Sigmoid colon (tissue), 7 donors: Measurements from ENCODE around the gene DOC2A. TPM values are rescaled to one million over a fixed set of nuclear protein-coding genes. Genes with fewer than 3 reads are reported as not detected.
A peak's percentile ranks its signal among the peaks of the same experiment; 100 is the strongest.

Experiments used
- DNase-seq: peaks from one replicate; pipeline ENCODE4 v3.0.0-alpha.2; 2019
- H3K27ac ChIP-seq, 4 donors: fragments of 200-600 bp; sonication (generic); one replicate each; pipeline ENCODE4 v1.5.1; 2016 to 2019; ENCODE audit warnings: mild to moderate bottlenecking in 1 of 4
- H3K27me3 ChIP-seq, 3 donors: fragments of 200-600 bp; sonication (generic); one replicate each; pipeline ENCODE4 v1.5.1; 2019; ENCODE audit warnings: mild to moderate bottlenecking in 1 of 3
- H3K36me3 ChIP-seq, 4 donors: fragments of 200-600 bp; sonication (generic); one replicate each; pipeline ENCODE4 v1.5.1; 2016 to 2019
- H3K4me1 ChIP-seq, 4 donors: fragments of 200-600 bp; sonication (generic); one replicate each; pipeline ENCODE4 v1.5.1; 2017 to 2019
- H3K4me3 ChIP-seq, 4 donors: fragments of 200-600 bp; sonication (generic); one replicate each; pipeline ENCODE4 v1.5.1; 2017 to 2019; ENCODE audit warnings: mild to moderate bottlenecking in 2 of 4, moderate library complexity in 1 of 4
- H3K9me3 ChIP-seq, 4 donors: fragments of 200-600 bp in 3 of 4; sonication (generic) in 3 of 4; one replicate each; pipeline versions ENCODE4 v1.5.1 to v1.6.1; 2013 to 2019
- EP300 ChIP-seq, 4 donors: sonication (generic); formaldehyde crosslinking; IDR thresholded peaks; one replicate each; pipeline ENCODE4 v1.6.1; 2017; ENCODE audit warnings: antibody characterized with exemption in 4 of 4
- POLR2A ChIP-seq, 2 donors: fragments of 450-650 bp; IDR thresholded peaks; one replicate each; pipeline ENCODE4 v1.6.1; 2016; ENCODE audit warnings: antibody characterized with exemption in 2 of 2, mild to moderate bottlenecking in 2 of 2, moderate library complexity in 2 of 2
- POLR2AphosphoS5 ChIP-seq, 4 donors: sonication (generic); formaldehyde crosslinking; IDR thresholded peaks; one replicate each; pipeline ENCODE4 v1.6.1; 2017; ENCODE audit warnings: antibody characterized with exemption in 4 of 4
- WGBS, 2 donors: extraction: QIAGEN DNeasy Blood & Tissue Kit; methylation state at CpG; one replicate each; pipeline ENCODE4 v1.1.7; 2013; 5-methylcytosine and 5-hydroxymethylcytosine counted together
- intact Hi-C: fragments of 100-400 bp; cut with DNase I; formaldehyde crosslinking; loops from one replicate; pipeline ENCODE4 v1.15.1; 2023
- polyA plus RNA-seq, 3 donors: library from polyadenylated mRNA; stranded (reverse); fragments of 200-250 nt; gene quantifications; one replicate each; pipeline ENCODE4 v1.2.3, GENCODE V29; 2013
- total RNA-seq, 4 donors: library from RNA; depleted of rRNA; stranded (reverse); fragments of >200 nt; gene quantifications; one replicate each; pipeline ENCODE4 v1.1.0, GENCODE V29; 2016
- TF ChIP-seq, protein P1 (sequence below), 4 experiments: fragments of 450-650 bp in 3 of 4; fragments of 200-600 bp in 1 of 4; IDR thresholded peaks; one replicate each; pipeline ENCODE4 v1.5.1; 2016 to 2019; ENCODE audit warnings: antibody characterized with exemption in 4 of 4, mild to moderate bottlenecking in 3 of 4, moderate library complexity in 2 of 4
- donor health status: healthy with polysubstance abuse.
- donor health status: Bipolar disorder and iron deficiency.
- donor health status: healthy.

Gene DOC2A
- total and polyA plus RNA-seq, 7 donors: 0.36 to 4.6 (median 1.8) TPM; not detected in 2

DNA sequence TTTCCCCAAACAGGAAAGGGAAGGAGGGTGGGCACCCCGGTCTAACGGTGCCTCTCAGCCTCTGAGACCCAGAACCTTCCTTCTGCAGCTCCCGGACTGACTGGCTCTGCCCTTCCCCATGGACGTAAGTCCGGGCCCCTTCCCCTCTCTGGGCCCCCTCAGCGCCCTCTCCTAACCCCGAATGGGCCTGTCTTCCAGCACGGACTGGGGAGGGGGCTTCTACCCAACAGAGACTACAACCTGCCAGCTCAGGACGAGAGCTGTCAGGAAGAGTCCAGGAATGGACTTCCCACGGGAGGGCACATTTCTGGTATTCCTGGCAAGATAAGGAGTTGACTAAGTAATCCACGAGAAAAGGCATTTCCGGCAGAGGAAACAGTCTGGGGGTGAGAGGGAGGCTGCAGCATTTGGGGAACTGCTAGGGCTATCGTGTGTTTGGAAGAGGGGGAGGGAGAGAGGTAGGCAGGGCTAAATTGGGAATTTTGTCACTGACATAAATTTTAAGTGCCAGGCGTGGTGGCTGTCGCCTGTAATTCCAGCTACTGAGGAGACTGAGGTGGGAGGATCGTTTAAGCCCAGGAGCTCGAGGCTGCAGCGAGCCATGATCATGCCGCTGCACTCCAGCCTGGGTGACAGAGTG, 42.7 kb upstream of the DOC2A start:
- TF ChIP-seq, protein P1, sequence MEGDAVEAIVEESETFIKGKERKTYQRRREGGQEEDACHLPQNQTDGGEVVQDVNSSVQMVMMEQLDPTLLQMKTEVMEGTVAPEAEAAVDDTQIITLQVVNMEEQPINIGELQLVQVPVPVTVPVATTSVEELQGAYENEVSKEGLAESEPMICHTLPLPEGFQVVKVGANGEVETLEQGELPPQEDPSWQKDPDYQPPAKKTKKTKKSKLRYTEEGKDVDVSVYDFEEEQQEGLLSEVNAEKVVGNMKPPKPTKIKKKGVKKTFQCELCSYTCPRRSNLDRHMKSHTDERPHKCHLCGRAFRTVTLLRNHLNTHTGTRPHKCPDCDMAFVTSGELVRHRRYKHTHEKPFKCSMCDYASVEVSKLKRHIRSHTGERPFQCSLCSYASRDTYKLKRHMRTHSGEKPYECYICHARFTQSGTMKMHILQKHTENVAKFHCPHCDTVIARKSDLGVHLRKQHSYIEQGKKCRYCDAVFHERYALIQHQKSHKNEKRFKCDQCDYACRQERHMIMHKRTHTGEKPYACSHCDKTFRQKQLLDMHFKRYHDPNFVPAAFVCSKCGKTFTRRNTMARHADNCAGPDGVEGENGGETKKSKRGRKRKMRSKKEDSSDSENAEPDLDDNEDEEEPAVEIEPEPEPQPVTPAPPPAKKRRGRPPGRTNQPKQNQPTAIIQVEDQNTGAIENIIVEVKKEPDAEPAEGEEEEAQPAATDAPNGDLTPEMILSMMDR (IDR thresholded peaks at IDR 0.05): no peak
- TF ChIP-seq POLR2A (IDR thresholded peaks at IDR 0.05) (no peak), POLR2AphosphoS5 (IDR thresholded peaks at IDR 0.05) (no peak), EP300 (IDR thresholded peaks at IDR 0.05) (no peak)
- Histone ChIP-seq H3K4me3 (peak overlapping the region; percentile 53 to 80 (median 66)), H3K27me3 (no peaks in the 10 kb centered on the region), H3K36me3 (no peaks in the 10 kb centered on the region), H3K27ac (peak overlapping the region; percentile 25 to 53 (median 44)), H3K9me3 (no peaks in the 10 kb centered on the region), H3K4me1 (peaks cover 0 to 17% (median 13%) of the 10 kb centered on the region in 4 donors)
- WGBS, 2 donors: 5 to 9% methylated on average over 19 of the region's 19 CpGs
- no peak for DNase-seq
- intact Hi-C loops: loop anchor here (5.0 kb wide), 1 partner anchor 44 kb away; the partner anchor contains the start of gene YPEL3

DNA sequence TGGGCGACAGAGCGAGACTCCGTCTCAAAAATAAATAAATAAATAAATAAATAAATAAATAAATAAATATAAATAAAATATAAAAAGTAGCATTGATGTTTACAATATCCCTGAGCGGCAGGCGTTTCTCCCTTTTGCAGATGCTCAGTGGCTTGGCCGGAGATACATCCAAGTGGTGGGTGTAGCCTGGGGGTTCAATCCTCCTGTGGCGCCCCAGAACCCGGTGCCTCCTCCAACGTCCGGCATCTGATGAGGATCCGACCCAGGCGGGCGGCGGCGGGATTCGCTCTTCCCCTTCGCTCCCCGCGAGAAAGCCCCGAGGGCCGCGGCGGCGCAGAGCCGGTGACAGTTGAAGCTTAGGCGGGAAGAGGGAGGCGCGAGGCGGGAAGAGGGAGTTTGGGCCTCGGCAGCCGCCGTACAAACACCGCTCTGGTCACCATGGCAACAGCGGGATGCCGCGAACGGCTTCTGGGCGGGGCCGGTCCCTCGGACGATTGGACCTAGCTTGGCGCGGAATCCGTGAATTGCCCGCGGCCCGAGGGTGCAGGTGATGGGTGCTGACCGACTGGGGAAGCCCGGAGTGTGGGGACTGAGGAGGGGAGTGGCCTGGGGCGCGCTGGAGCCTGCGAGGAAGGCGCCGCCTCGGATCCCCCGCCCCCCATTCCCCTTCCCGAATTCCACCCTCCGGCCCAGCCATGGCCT, 42.0 kb upstream of the DOC2A start:
- Histone ChIP-seq H3K36me3 (no peaks in the 10 kb centered on the region), H3K4me3 (peak overlapping the region; percentile 53 to 80 (median 66)), H3K4me1 (peaks cover 0 to 17% (median 13%) of the 10 kb centered on the region in 4 donors), H3K9me3 (no peaks in the 10 kb centered on the region), H3K27me3 (no peaks in the 10 kb centered on the region), H3K27ac (peak overlapping the region; percentile 25 to 53 (median 44))
- TF ChIP-seq POLR2A (IDR thresholded peaks at IDR 0.05): no peak
- no peak for TF ChIP-seq EP300 (IDR thresholded peaks at IDR 0.05)
- TF ChIP-seq POLR2AphosphoS5 (IDR thresholded peaks at IDR 0.05): peak; percentile 54 to 85 (median 56)
- WGBS, 2 donors: 4 to 5% methylated on average over 55 to 58 of the region's 58 CpGs
- intact Hi-C loops: loop anchor here (5.0 kb wide), 1 partner anchor 44 kb away; the partner anchor contains the start of gene YPEL3
- peak; percentile 97 for DNase-seq

DNA sequence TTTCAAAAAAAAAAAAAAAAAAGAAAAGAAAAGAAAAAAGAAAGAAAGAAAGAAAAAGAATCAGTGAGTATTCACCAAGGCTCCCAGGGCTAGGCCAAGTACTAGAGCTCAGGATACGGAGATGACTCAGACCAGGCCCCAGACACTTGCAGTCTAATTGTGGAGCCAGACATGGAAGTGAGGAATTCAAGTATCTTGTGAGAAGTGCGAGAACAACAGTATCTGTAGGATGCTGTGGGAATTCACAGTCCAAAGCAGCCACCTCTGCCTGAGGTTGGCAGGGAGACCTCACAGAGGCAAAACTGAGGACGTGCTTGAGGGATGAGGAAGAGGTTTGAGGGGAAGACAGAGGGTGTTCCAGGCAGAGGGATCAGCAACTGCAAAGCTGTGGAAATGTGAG, 40.7 kb upstream of the DOC2A start:
- Histone ChIP-seq H3K4me1 (peaks cover 0 to 17% (median 13%) of the 10 kb centered on the region in 4 donors), H3K36me3 (no peaks in the 10 kb centered on the region), H3K9me3 (no peaks in the 10 kb centered on the region), H3K4me3 (no peak overlapping the region), H3K27me3 (no peaks in the 10 kb centered on the region), H3K27ac (no peak overlapping the region)
- 88 to 93% methylated on average over 3 of the region's 3 CpGs for WGBS, 2 donors
- TF ChIP-seq EP300 (IDR thresholded peaks at IDR 0.05) (no peak), POLR2AphosphoS5 (IDR thresholded peaks at IDR 0.05) (no peak), POLR2A (IDR thresholded peaks at IDR 0.05) (no peak)
- TF ChIP-seq, protein P1 (IDR thresholded peaks at IDR 0.05): no peak
- DNase-seq: no peak
- intact Hi-C loops: loop anchor here (5.0 kb wide), 1 partner anchor 46 kb away; the partner anchor contains the start of gene YPEL3

DNA sequence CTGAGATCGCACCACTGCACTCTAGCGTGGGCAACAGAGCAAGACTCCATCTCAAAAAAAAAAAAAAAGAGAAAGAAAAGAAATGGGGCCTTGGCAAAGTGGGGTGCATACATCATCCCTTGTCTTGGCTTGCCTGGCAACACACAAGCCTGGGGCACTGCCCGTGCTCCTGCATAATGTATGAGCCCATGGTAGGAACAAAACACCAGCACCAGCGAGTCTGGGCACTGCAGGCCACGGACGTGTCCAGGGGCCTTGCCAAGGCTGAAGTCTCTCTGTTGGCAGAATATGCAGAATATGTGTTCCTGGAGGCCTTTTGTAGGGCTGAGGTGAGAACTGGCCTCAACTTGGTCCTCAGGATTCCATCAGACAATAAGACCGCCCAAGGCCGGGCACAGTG, 39.0 kb upstream of the DOC2A start:
- Histone ChIP-seq H3K4me3 (no peak overlapping the region), H3K9me3 (no peaks in the 10 kb centered on the region), H3K27me3 (no peaks in the 10 kb centered on the region), H3K27ac (no peak overlapping the region), H3K4me1 (peaks cover 0 to 17% (median 13%) of the 10 kb centered on the region in 4 donors), H3K36me3 (no peaks in the 10 kb centered on the region)
- intact Hi-C loops: loop anchor here (5.0 kb wide), 1 partner anchor 47 kb away; the partner anchor contains the start of gene YPEL3
- DNase-seq: no peak
- TF ChIP-seq, protein P1 (IDR thresholded peaks at IDR 0.05): no peak
- 94 to 96% methylated on average over 8 of the region's 8 CpGs for WGBS, 2 donors

DNA sequence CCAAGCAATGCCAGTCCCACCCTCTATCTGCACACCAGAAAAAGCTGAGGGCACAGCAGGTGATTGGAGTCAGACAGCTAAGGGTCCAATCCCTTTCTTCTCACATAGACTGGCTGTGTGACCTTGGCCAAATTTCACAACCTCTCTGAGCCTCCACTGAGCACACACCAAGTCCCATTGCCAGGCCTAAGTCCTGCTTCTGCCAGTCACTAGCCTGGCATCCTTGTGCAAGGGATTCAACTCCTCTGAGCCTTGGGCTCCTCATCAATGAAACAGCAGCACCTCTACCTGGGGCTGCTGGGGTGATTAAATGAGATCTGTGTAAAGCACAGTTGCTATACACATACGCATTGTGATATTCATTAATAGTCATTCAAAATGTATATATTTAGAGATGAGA, 35.8 kb upstream of the DOC2A start:
- intact Hi-C loops: no loop called here
- 94 to 97% methylated on average over 1 of the region's 1 CpG for WGBS, 2 donors

More for the DNA sequence above, 35.8 kb upstream of the DOC2A start:
- Histone ChIP-seq H3K27me3 (no peaks in the 10 kb centered on the region), H3K36me3 (no peaks in the 10 kb centered on the region), H3K4me3 (no peak overlapping the region), H3K27ac (no peak overlapping the region), H3K9me3 (no peaks in the 10 kb centered on the region), H3K4me1 (no peaks in the 10 kb centered on the region)
- TF ChIP-seq POLR2A (IDR thresholded peaks at IDR 0.05) (no peak), EP300 (IDR thresholded peaks at IDR 0.05) (no peak), POLR2AphosphoS5 (IDR thresholded peaks at IDR 0.05) (no peak)
- TF ChIP-seq, protein P1 (IDR thresholded peaks at IDR 0.05): no peak
- no peak for DNase-seq
